K562 (cell line): Measurements from ENCODE around the gene STX18.

ENCODE experiments used
- JUNB ChIP-seq: fragments of 450-650 bp; formaldehyde crosslinking; conservative IDR thresholded peaks from 2 replicates; pipeline ENCODE4 v1.4.0; 2020; ENCODE audit warnings: mild to moderate bottlenecking
- MED1 ChIP-seq: sonication (generic); formaldehyde crosslinking; IDR thresholded peaks from 2 replicates; pipeline ENCODE4 v1.8.1; 2023; ENCODE audit warnings: missing genetic modification reagents, borderline replicate concordance
- MXI1 ChIP-seq: IDR thresholded peaks from 2 replicates; pipeline ENCODE4 v1.6.1; 2011; ENCODE audit warnings: low read depth, mild to moderate bottlenecking, improper control_type of control experiment, low read length
- NFRKB ChIP-seq: fragments of 450-650 bp; IDR thresholded peaks from 2 replicates; pipeline ENCODE4 v1.6.1; 2016; ENCODE audit warnings: low read depth
- POLR2A ChIP-seq: fragments of 450-650 bp; conservative IDR thresholded peaks from 2 replicates; pipeline ENCODE4 v1.6.1; 2016
- RBM14 ChIP-seq: fragments of 200-400 bp; formaldehyde crosslinking; IDR thresholded peaks from 2 replicates; pipeline ENCODE4 v1.6.1; 2018; ENCODE audit warnings: low read depth, mild to moderate bottlenecking, low read length, moderate library complexity, borderline replicate concordance; ENCODE audit not compliant: insufficient read depth
- SMAD4 ChIP-seq: fragments of 250-450 bp; sonication (Bioruptor Pico); conservative IDR thresholded peaks from 2 replicates; pipeline ENCODE4 v1.8.0; 2021; ENCODE audit warnings: inconsistent platforms, mild to moderate bottlenecking, moderate library complexity
- SP1 ChIP-seq: sonication (generic); formaldehyde crosslinking; IDR thresholded peaks from 2 replicates; pipeline ENCODE4 v1.8.1; 2022; ENCODE audit warnings: mild to moderate bottlenecking, missing genetic modification reagents
- TF ChIP-seq, protein P1 (sequence below): fragments of 250-450 bp; sonication (Bioruptor Pico); IDR thresholded peaks from 2 replicates; pipeline ENCODE4 v1.8.0; 2022; ENCODE audit warnings: moderate library complexity, mild to moderate bottlenecking, inconsistent platforms

DNA sequence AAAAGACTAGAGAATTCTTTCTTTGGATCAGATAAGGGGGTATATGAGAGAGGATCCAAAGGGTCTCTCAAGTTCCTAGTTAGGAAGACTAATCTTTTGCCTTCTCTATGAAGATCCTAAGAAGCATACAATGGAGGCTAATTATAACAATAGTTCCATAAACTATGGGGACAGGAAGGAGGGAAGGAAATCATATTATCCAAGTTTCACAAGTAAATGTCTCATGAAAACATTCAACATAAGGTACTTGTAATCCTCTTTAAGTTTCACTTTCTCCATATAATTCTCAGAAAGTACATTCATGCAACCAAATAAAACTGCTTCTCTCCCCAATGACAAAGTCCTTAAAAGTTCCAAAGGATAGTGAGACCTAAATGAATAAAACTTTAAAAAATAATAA is 27.1 kb downstream of the STX18 start:
- TF ChIP-seq RBM14 (no peak), MXI1 (no peak), MED1 (CRISPR knock-in tag) (no peak), POLR2A (no peak), NFRKB (no peak), JUNB (CRISPR knock-in tag) (no peak), SMAD4 (no peak), SP1 (CRISPR knock-in tag) (no peak)
- TF ChIP-seq, protein P1, sequence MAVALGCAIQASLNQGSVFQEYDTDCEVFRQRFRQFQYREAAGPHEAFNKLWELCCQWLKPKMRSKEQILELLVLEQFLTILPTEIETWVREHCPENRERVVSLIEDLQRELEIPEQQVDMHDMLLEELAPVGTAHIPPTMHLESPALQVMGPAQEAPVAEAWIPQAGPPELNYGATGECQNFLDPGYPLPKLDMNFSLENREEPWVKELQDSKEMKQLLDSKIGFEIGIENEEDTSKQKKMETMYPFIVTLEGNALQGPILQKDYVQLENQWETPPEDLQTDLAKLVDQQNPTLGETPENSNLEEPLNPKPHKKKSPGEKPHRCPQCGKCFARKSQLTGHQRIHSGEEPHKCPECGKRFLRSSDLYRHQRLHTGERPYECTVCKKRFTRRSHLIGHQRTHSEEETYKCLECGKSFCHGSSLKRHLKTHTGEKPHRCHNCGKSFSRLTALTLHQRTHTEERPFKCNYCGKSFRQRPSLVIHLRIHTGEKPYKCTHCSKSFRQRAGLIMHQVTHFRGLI (CRISPR knock-in tag) = no peak
